GM19467 (cell line): ENCODE data around the gene MMP14.
"Not testable (repeated sequence)": the region's sequence is repeated elsewhere in the genome, so short reads cannot be mapped to it uniquely, and the experiment has no call there.

Experiments used
- ATAC-seq: cut with Tn5 transposase; IDR thresholded peaks from one replicate; pipeline ENCODE4 v1.9.1; 2021; ENCODE audit warnings: mild to moderate bottlenecking, moderate library complexity; ENCODE audit not compliant: unreplicated experiment

MMP14 gene

GRCh38 chr14:22813145-22813544 lies 23.2 kb upstream of the MMP14 start:
- no peak for ATAC-seq

- no peak for ATAC-seq
Measured at GRCh38 chr14:22814373-22814772, 22.0 kb upstream of the MMP14 start.

- ATAC-seq, result no peak
Measured at GRCh38 chr14:22814941-22815713, 21.3 kb upstream of the MMP14 start, which contains the start of gene SLC7A7. Gene SLC7A7 (minus strand): TSS chr14:22815435. CDS start chr14:22813398, 2,037 bp downstream.

GRCh38 chr14:22819151-22819988 lies 17.0 kb upstream of the MMP14 start:
- ATAC-seq, result no peak

GRCh38 chr14:22820731-22821130 lies 15.7 kb upstream of the MMP14 start:
- ATAC-seq, result no peak

- no peak for ATAC-seq
Measured at GRCh38 chr14:22821193-22822015, 15.0 kb upstream of the MMP14 start.

GRCh38 chr14:22822016-22822570 lies 14.3 kb upstream of the MMP14 start:
- ATAC-seq, result no peak

GRCh38 chr14:22822571-22823098 lies 13.8 kb upstream of the MMP14 start:
- no peak for ATAC-seq

- no peak for ATAC-seq
Measured at GRCh38 chr14:22824711-22825359, 11.6 kb upstream of the MMP14 start.

GRCh38 chr14:22829076-22829660 lies 7.2 kb upstream of the MMP14 start:
- ATAC-seq, result not testable (repeated sequence)

GRCh38 chr14:22829661-22830442 lies 6.5 kb upstream of the MMP14 start, which contains the start of gene MRPL52:
Gene MRPL52 (plus strand): TSS chr14:22829887. CDS start chr14:22829913, 26 bp downstream.
- peak; percentile 70 for ATAC-seq

- no peak for ATAC-seq
Measured at GRCh38 chr14:22830443-22831010, 5.9 kb upstream of the MMP14 start.

GRCh38 chr14:22835505-22835904 lies 880 bp upstream of the MMP14 start:
- no peak for ATAC-seq

GRCh38 chr14:22837114-22837749 lies 847 bp downstream of the MMP14 start:
- no peak for ATAC-seq

- no peak for ATAC-seq
Measured at GRCh38 chr14:22837750-22838538, 1.6 kb downstream of the MMP14 start.

GRCh38 chr14:22838631-22839041 lies 2.3 kb downstream of the MMP14 start:
- no peak for ATAC-seq

GRCh38 chr14:22839159-22839779 lies 2.9 kb downstream of the MMP14 start:
- no peak for ATAC-seq
